GM18861 (cell line): ENCODE measurements around the gene PLEKHO1.
"Not testable (repeated sequence)": the region's sequence is repeated elsewhere in the genome, so short reads cannot be mapped to it uniquely, and the experiment has no call there.

Source experiments
- ATAC-seq: cut with Tn5 transposase; IDR thresholded peaks from one replicate; pipeline ENCODE4 v1.9.1; 2021; ENCODE audit not compliant: unreplicated experiment

Gene PLEKHO1

GRCh38 chr1:150149271-150150132 lies at the start of gene PLEKHO1:
PLEKHO1 (plus strand) TSS chr1:150149916; CDS start chr1:150150258, 342 bp downstream.
- no peak for ATAC-seq

GRCh38 chr1:150102986-150103385 lies 46.7 kb upstream of the PLEKHO1 start:
- no peak for ATAC-seq

GRCh38 chr1:150106341-150106740 lies 43.4 kb upstream of the PLEKHO1 start:
- ATAC-seq = no peak

GRCh38 chr1:150109586-150109985 lies 40.1 kb upstream of the PLEKHO1 start:
- ATAC-seq = no peak

GRCh38 chr1:150110116-150110515 lies 39.6 kb upstream of the PLEKHO1 start:
- no peak for ATAC-seq

GRCh38 chr1:150111670-150112069 lies 38.0 kb upstream of the PLEKHO1 start:
- ATAC-seq = no peak

- no peak for ATAC-seq
Observed at GRCh38 chr1:150115121-150115520, 34.6 kb upstream of the PLEKHO1 start.

GRCh38 chr1:150118716-150119115 lies 31.0 kb upstream of the PLEKHO1 start:
- ATAC-seq = no peak

GRCh38 chr1:150121236-150121862 lies 28.4 kb upstream of the PLEKHO1 start:
- no peak for ATAC-seq

- no peak for ATAC-seq
Observed at GRCh38 chr1:150126811-150127210, 22.9 kb upstream of the PLEKHO1 start.

GRCh38 chr1:150127464-150127863 lies 22.3 kb upstream of the PLEKHO1 start:
- no peak for ATAC-seq

- ATAC-seq = no peak
Observed at GRCh38 chr1:150127868-150128267, 21.8 kb upstream of the PLEKHO1 start.

GRCh38 chr1:150132372-150132771 lies 17.3 kb upstream of the PLEKHO1 start:
- ATAC-seq = no peak

- no peak for ATAC-seq
Observed at GRCh38 chr1:150134537-150134936, 15.2 kb upstream of the PLEKHO1 start.

GRCh38 chr1:150135400-150135799 lies 14.3 kb upstream of the PLEKHO1 start:
- not testable (repeated sequence) for ATAC-seq

GRCh38 chr1:150138044-150138443 lies 11.7 kb upstream of the PLEKHO1 start:
- ATAC-seq = no peak

- ATAC-seq = no peak
Observed at GRCh38 chr1:150141452-150141851, 8.3 kb upstream of the PLEKHO1 start.

- ATAC-seq = no peak
Observed at GRCh38 chr1:150142083-150142482, 7.6 kb upstream of the PLEKHO1 start.

GRCh38 chr1:150144606-150145005 lies 5.1 kb upstream of the PLEKHO1 start:
- ATAC-seq = no peak

GRCh38 chr1:150146016-150146415 lies 3.7 kb upstream of the PLEKHO1 start:
- not testable (repeated sequence) for ATAC-seq

- ATAC-seq = no peak
Observed at GRCh38 chr1:150146849-150147542, 2.7 kb upstream of the PLEKHO1 start.

- ATAC-seq = no peak
Observed at GRCh38 chr1:150148837-150149270, 862 bp upstream of the PLEKHO1 start.
